ENCODE measurements around the gene OTP. TPM values are rescaled to one million over a fixed set of nuclear protein-coding genes. Genes with fewer than 3 reads are reported as not detected.

OTP gene
- polyA plus RNA-seq, 3 donors = not detected

DNA sequence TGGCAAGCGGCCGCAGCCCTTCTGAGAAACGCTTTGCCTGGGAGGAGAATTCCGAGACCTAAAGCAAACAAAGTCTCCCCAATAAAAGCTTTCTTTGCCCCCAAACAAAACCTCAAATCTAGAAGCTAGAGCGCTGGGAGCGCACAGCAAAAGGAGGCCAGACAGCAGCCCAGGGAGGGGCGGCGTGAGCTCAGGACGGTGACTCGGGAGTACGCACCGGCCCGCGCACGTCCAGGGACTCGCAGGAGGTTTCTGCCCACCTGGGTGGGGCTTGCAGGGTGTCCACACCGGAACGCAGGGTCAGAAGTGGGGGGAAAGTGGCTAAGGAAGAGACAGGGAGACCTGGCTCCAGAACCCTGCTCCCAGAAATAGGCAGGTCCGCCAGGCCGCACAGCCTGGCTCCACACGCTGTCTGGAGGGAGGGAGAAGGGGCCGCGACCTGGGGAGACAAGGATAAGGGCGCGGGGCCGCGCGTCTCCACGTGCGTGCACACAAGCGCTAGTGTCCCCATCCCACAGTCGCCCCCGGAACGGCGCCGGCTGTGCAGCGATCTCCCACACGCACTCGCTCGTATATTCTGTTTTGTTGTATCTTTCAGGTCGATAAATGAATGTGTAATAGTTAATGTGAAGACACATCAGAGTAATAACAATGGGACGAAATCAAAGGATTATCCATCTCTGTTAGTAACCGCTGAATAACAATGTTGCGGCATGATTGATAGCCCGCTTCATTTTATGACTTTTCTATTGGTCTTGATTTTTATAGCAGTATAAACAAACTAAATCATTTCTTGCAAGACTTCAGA, 2.3 kb upstream of the OTP start:
- DNase-seq (ENCODE audit: low read depth in 3 of 3, low spot score in 2 of 3) = no peak

DNA sequence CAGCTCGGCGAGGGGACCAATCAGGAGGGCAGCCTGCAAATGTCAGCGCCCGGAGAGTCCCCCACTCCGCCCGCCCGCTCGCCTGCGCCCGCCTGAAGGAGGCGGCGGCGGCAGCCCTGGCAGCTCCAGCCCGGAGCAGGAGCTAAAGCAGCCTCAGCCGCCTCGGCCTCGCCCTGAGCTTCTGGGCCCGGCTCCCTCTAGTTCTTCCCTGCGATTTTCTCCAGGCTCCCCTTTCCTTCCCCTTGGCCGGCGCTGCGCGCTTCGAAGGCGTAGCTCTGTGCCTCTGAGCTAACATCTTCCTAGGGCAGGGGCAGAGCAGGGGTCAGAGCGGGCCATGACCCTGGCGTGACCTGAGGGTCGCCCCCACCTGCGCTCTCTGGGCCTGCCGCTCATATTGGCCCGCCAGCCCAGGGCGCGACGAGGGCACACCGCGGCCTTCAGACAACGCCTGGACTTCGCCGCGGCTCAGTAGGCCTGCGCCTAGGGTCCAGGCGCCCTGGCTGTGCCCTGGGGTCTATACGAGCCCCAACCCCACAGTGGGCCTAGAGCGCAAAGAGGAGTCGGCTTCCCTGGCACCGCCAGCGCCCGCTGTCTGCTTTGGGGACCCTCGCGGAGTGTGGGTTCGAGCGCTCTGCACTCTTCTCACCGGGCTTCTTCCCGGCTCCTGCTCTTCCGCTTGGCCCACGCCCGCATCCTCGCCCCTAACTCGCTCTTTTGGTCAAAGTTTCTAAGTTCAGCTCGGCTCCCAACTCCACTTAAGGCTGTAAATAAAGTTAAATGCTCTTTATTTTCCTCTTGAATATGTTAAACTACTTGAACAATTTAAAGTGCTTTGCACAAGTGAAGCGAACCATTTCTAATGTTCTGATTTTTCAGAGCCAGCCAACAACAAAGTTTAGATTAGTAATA, 504 bp upstream of the OTP start:
- no peak for DNase-seq (ENCODE audit: low read depth in 3 of 3, low spot score in 2 of 3)

DNA sequence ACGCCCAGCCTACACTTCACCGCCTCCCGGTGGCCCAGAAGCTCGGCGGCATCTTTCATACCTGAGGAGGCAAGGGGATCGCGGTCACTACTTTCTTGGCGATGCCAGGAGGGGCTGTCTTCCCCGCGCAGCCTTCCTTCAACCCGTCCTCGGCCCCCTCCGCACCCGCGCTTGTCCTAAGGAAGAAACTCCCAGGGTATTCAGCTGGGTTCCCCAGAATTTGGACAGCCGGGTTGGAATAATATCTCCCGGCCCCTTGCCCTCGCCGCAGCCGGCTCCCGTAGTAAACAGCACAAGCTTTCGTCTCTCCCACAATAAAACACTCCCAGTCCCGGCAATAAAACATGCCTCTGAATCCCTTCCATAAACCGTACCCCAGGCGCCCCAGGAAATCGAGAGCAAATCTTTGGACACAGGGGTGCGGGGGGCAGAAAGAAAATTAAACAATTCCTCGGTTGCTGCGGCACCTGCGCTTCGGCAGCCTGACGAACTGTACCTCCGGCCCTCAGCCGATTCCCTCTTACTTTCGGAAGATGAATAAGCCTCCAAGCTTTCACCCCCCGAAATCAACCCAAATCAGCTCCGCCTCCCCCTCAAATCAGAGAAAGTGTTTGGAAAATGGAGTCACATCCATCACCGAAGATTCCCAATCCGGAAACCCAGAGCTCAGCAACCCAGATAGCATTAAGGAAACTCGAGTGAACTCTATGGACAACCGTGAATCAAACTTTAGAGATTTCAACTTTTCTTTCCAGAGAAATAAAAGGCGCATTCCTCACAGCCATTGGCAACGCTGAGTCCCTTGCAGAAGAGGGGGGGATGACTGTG, 1.1 kb downstream of the OTP start:
- no peak for DNase-seq (ENCODE audit: low read depth in 3 of 3, low spot score in 2 of 3)

DNA sequence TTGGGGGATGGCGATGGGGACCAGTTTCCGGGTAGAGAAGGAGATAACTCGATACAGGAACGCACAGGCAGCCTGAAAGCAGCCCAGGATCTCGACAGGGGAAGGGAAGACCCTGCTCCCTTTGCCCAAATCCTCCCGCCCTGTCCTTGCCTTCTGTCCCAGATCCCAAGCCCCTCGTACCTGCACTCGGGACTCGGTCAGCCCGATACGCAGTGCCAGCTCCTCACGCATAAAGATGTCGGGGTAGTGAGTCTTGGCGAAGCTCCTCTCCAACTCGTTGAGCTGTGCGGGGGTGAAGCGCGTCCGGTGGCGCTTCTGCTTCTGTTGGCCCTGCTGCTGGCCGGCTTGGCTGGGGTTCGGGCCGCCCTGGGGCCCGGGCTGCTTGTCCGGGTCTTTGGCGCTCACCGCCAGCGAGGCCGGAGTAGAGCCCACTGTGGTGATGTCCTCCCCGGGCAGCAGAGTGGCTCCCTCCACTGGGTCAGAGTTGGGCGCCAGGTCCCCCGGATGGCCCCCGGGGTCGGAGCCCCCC, 1.8 kb downstream of the OTP start:
- no peak for DNase-seq (ENCODE audit: low read depth in 3 of 3, low spot score in 2 of 3)

DNA sequence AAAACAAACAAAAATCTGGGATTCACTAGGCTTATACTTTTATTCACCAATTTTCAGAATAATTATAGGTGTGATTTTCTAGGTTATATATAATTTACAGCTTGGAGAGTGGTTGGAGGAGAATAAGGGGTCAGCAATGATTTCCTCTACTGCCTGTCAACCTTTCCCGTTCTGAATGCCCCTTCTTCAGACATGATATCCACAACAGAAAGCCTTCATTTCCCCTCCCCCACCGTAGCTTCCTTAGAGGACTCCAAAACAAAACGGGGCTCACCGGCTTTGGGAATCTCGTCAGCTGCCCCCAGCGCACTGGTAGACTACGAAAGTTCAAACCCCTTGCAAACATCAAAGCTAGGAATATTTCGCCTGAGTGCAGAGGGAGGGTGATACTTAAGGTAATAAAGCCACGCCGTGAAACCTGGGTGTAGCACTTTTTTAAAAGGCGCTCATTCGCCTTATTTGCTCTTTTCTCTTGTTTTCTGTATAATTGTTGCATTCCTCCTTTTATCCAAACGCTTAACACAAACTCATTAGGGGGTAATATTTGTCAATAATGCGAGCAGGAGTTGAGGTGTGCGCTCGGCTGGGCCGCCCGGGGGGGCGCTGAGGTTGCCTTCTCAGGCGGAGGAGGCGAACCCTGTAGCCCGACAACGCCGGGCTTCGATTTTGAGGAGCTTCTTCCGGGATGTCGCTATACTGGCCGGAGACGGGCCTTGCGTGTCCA, 2.4 kb downstream of the OTP start:
- no peak for DNase-seq (ENCODE audit: low read depth in 3 of 3, low spot score in 2 of 3)

DNA sequence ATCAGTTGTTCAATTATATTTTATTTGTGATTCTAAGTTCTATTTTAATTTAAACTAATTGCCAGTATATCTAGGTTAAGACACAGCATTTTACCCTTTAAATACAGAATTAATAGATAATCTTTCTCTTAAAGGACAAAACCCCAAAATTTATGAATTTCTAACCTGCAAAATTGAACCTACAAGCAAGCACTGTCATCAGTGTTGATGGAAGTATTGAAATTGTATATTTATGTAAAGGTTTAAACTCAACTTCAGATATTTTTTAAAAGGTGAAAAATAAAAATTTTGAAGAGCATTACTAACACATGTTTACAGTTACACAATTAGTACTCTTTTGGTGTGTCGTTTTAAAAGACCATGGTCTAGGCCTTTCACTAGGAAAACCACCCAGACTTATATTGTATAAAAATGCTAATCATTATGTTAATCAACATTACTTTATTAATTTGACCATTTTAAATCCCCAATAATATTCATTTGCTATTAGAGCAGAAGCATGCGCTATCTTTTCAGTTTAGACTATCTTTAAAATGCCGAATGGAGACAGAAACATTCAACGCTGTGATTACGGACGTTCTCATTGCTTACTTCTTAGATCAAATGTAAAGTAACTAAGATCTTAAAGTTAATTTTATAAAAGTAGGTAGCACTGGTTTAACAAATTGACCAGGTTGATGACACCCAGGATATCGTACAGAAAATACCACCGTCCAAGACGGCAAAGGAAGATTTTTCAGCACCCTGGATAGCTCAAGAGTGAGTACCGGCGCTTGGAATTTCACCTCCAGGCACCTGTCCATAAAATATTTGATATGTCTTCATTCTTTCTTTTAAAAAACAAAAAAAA, 3.2 kb downstream of the OTP start:
- no peak for DNase-seq (ENCODE audit: low read depth in 3 of 3, low spot score in 2 of 3)

DNA sequence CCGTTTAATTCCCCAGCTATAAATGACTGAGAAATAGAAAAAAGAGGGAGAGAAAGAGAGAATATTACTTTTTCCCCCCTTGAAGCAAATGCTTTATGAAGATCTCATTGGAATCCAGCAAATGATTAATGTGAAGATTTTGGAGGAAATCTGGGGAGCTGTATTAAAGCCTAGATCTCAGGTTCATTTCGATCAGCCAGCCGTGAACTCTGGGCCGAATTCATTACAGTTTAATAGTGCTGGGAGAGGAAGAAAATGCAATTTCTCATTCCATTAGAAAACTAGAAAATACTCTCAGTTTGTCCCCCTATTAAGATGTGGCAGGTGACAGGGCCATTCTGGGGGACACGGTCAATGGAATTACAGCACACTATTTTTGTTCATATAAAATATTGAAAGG, 4.8 kb downstream of the OTP start:
- DNase-seq (ENCODE audit: low read depth in 3 of 3, low spot score in 2 of 3) = no peak

DNA sequence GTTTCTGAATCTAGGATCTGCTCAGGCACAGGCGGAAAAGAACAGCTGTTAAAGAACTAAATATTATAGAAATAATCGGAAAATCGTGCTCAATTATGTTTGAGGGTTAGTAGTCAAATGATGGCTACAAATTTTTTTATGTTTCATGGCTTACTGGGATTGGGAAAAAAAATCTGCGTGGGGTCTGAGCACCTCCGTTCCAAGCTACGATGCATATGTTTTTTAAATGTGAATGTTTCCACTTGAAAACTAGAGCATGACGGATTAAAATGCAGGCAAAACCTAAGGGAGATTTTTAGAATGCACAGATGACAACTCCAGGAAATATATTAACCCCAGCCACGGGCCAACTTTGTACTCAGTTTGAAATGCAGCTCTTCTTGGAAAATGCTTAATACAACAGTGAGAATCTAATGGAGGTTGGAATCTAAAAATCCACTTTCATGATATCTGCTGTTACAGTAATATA, 5.3 kb downstream of the OTP start:
- DNase-seq (ENCODE audit: low read depth in 3 of 3, low spot score in 2 of 3) = no peak

DNA sequence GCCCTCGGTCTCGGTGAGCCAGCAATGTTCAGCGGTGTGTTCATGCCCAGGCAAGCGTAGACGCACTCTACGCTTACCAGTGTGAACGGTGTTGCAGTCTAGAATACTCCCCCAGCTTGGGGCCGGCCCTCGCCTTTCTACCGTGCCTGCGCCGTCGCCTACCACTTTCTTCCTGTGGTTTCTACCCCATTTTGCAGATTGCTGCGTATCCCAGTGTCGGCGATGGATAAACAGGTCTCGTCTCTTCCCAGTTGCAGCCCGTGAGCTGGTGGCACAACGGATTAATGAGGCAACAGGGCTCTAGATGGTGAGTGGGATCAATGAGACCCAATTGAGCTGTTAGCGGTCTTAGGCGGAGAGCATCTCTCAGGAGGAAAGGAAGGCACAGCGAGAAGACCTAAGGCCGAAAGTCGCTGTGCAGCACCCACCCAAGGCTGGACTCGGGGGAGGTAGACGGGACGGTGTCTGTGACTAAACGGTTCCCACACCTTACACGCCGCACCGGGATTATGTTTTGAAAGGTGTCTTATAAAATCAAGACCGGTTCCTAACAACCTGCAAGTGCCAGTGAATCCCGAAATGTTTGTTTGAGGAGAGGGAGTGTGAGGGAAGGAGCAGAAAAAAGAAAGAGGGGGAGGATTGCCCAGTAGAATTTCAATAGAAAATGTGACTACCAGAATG, 5.8 kb downstream of the OTP start:
- DNase-seq (ENCODE audit: low read depth in 3 of 3, low spot score in 2 of 3) = no peak

- no peak for DNase-seq (ENCODE audit: low read depth in 3 of 3, low spot score in 2 of 3)
Measured at GRCh38 chr5:77630114-77630680, 8.3 kb downstream of the OTP start.

- no peak for DNase-seq (ENCODE audit: low read depth in 3 of 3, low spot score in 2 of 3)
Measured at GRCh38 chr5:77629509-77630113, 8.9 kb downstream of the OTP start.

DNA sequence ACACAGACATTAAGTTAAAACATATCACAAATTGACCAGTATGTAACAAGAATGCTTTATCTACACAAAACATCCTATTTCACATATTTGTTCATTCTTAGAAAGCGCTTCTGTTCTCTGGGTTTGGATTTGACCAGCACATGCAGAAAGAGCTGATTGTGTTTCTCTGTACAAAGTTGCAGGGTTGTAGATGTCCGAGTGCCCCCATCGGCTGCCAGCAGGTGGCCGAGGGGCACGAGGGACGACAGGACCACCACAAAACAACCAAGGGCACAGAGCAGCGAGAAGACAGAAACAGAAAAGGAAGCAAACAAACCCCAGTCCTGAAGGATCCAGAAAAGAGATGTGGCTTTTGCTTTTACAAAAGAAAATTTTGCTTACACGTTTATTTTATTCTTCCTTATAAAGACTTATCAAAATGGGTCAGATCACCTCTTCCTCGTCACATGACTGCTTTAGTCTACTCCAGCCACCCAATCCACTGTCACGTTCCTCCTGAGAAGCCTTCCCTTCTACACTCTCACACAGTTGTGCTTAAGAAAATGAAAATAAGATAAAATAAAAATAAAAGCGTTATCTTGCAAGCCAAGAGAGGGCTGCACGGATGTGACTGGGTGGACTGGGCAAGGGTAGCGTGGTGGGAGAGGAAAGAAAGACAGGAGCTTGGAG, 9.5 kb downstream of the OTP start:
- no peak for DNase-seq (ENCODE audit: low read depth in 3 of 3, low spot score in 2 of 3)

DNA sequence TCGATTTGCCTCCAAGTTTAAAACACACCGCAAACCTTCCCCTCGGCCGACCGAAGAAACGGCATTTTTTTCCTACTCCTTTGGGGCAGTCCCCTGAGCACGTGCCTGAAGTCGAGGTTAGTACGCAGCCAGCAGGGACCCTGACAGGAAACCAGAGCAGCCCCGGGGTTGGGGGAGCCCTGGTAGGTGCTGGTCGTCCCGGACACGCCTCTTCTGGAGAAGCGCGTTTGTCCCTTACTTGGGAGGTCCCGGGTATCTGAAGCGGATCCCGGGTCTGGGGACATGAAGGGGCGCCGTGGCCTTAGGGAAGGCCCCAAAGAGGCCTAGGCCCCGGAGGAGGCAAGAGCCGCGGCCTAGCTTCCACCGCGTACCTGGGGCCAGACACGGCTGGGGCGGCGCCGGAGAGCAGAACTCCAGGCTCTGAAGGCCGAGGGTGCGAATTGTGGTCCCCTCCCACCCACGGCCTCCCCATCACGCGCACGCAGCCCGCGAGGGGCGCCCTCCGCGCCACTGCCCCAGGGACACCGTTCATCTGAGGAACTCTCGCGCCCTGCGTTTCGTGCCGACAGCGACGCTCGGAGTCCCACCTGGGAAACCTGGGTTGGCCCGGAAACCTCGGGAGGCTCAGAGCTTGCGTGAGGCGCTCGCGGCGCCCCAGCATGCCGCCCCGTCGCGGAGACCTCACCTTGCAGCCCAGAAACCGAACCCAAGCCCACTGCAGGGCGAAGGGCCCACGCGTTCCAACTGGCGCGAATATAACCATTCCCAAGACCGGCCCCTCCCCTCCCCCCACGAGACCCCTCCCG, 10.4 kb downstream of the OTP start:
- DNase-seq (ENCODE audit: low read depth in 3 of 3, low spot score in 2 of 3) = no peak

GRCh38 chr5:77623203-77623740, 15.2 kb downstream of the OTP start:
- DNase-seq (ENCODE audit: low read depth in 3 of 3, low spot score in 2 of 3) = no peak

GRCh38 chr5:77621440-77621839, 17.1 kb downstream of the OTP start:
- DNase-seq (ENCODE audit: low read depth in 3 of 3, low spot score in 2 of 3) = no peak

GRCh38 chr5:77620405-77620804, 18.1 kb downstream of the OTP start:
- no peak for DNase-seq (ENCODE audit: low read depth in 3 of 3, low spot score in 2 of 3)

All from right renal cortex interstitium (tissue), 3 donors.